ENCODE data around the gene RIMBP2.

Gene RIMBP2

DNA sequence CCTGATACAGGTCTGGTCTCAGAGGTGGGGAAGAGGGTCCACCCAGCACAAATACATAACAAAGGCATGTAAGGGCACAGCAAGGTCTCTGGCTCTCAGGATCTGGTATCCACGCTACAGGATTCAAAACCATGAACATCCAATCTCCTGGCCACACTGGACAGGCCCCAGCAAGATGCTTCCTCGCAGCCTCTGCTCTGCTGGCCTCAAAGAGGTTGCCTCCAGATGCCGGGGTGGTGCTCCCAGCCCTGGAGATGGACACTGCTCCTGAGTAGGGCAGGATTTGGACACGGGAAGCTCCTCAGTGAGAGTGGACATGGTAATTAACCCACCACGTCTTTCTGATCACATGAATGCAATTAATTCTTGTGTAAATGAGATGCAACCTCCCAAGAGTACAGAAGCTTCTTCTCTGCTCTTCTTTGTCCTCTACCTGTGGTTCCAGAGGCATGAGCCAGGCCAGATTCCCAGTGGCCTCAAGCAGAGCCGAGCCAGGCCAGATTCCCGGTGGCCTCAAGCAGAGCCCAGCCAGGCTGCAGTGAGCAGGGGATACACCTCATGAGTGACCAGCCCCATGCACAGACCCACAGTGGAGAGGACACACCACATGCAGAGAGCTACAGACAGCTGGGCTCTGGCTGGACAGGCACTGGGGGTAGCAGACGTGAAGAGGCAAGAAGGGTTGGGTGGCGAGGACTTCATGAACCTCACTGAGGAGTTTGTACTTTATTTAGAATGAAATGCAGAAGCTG, 192.1 kb downstream of the RIMBP2 start:
- H3K27ac ChIP-seq (replicated peaks), result no peak overlapping the region
- H3K27me3 ChIP-seq (ENCODE audit: insufficient read depth, poor library complexity, severe bottlenecking), result no peaks in the 10 kb centered on the region
- no peak for DNase-seq (ENCODE audit: low read depth in 1 of 2, low spot score in 1 of 2)
- H3K4me3 ChIP-seq (replicated peaks; ENCODE audit: insufficient read depth, low read length), result no peak overlapping the region
- TF ChIP-seq SPI1 (IDR thresholded peaks at IDR 0.05; ENCODE audit: borderline replicate concordance, low read depth) (no peak), REST (IDR thresholded peaks at IDR 0.05; ENCODE audit: insufficient replicate concordance, low read depth) (no peak), GABPA (IDR thresholded peaks at IDR 0.05; ENCODE audit: low read depth) (no peak), POLR2AphosphoS5 (IDR thresholded peaks at IDR 0.05; ENCODE audit: low read depth) (no peak), CTCF (IDR thresholded peaks at IDR 0.05; ENCODE audit: insufficient read depth, low read length) (no peak)

- no peaks in the 10 kb centered on the region for H3K27me3 ChIP-seq (ENCODE audit: insufficient read depth, poor library complexity, severe bottlenecking)
- no peak overlapping the region for H3K4me3 ChIP-seq (replicated peaks; ENCODE audit: insufficient read depth, low read length)
- H3K27ac ChIP-seq (replicated peaks), result no peak overlapping the region
- DNase-seq (ENCODE audit: low read depth in 1 of 2, low spot score in 1 of 2), result no peak
- no peak for TF ChIP-seq CTCF (IDR thresholded peaks at IDR 0.05; ENCODE audit: insufficient read depth, low read length)
- TF ChIP-seq GABPA (IDR thresholded peaks at IDR 0.05; ENCODE audit: low read depth), result no peak
- no peak for TF ChIP-seq POLR2AphosphoS5 (IDR thresholded peaks at IDR 0.05; ENCODE audit: low read depth)
- TF ChIP-seq REST (IDR thresholded peaks at IDR 0.05; ENCODE audit: insufficient replicate concordance, low read depth), result no peak
- TF ChIP-seq SPI1 (IDR thresholded peaks at IDR 0.05; ENCODE audit: borderline replicate concordance, low read depth), result no peak
Observed at GRCh38 chr12:130523208-130523607, 192.9 kb downstream of the RIMBP2 start.

DNA sequence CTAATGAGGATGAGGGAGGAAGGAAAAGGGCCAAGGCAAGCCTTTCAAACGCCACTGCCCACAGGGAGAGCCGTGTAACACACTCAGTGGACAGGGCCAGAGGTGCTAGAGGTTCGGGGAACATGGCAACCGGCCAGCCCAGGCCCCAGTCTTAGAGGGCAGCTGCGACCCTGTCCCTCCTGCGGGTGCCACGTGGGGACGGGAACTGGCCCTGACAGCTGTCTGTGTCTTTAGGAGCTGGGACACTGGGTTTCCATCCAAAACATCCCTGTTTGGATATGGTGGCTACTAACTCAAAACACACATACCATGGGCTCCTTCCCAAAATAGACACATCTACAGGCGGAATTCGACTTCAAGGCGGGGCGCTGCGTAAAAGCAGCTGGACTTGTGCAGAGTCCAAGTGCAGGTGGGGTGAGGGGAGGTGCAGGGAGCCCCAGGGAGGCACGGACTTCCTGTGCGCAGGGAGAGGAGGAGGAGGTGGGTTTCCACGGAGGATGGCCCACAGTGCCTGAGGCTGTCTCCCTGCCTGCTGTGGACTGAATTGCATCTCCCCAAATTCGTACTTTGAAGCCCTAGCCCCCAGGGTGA, 193.8 kb downstream of the RIMBP2 start:
- Histone ChIP-seq H3K27me3 (ENCODE audit: insufficient read depth, poor library complexity, severe bottlenecking) (no peaks in the 10 kb centered on the region), H3K27ac (replicated peaks) (no peak overlapping the region), H3K4me3 (replicated peaks; ENCODE audit: insufficient read depth, low read length) (no peak overlapping the region)
- no peak for DNase-seq (ENCODE audit: low read depth in 1 of 2, low spot score in 1 of 2)
- TF ChIP-seq SPI1 (IDR thresholded peaks at IDR 0.05; ENCODE audit: borderline replicate concordance, low read depth) (no peak), CTCF (IDR thresholded peaks at IDR 0.05; ENCODE audit: insufficient read depth, low read length) (no peak), POLR2AphosphoS5 (IDR thresholded peaks at IDR 0.05; ENCODE audit: low read depth) (no peak), REST (IDR thresholded peaks at IDR 0.05; ENCODE audit: insufficient replicate concordance, low read depth) (no peak), GABPA (IDR thresholded peaks at IDR 0.05; ENCODE audit: low read depth) (no peak)

All from HL-60 (cell line).